KOPT-K1 (cell line): ENCODE measurements around the gene MFN2.

Experiments
- H3K27ac ChIP-seq: fragments of 200-600 bp; sonication (generic); 2 replicates; pipeline ENCODE4 v1.5.1; 2016; ENCODE audit warnings: antibody characterized with exemption, mild to moderate bottlenecking, low read depth, low read length; ENCODE audit not compliant: poor library complexity, severe bottlenecking
- H3K36me3 ChIP-seq: fragments of 200-600 bp; sonication (generic); 2 replicates; pipeline ENCODE4 v1.5.1; 2017; ENCODE audit warnings: antibody characterized with exemption, mild to moderate bottlenecking, low read length, moderate library complexity; ENCODE audit not compliant: insufficient read depth
- H3K9me3 ChIP-seq: fragments of 200-600 bp; sonication (generic); 2 replicates; pipeline ENCODE4 v1.5.1; 2017; ENCODE audit warnings: antibody characterized with exemption, low read length, mild to moderate bottlenecking; ENCODE audit not compliant: insufficient read depth, poor library complexity, severe bottlenecking

The MFN2 gene

GRCh38 chr1:12053752-12054548 is 73.7 kb downstream of the MFN2 start:
- Histone ChIP-seq H3K9me3 (no peaks in the 10 kb centered on the region), H3K27ac (no peak overlapping the region), H3K36me3 (no peaks in the 10 kb centered on the region)

- H3K9me3 ChIP-seq: no peaks in the 10 kb centered on the region
- no peak overlapping the region for H3K27ac ChIP-seq
- no peaks in the 10 kb centered on the region for H3K36me3 ChIP-seq
Measured at GRCh38 chr1:12055259-12055658, 75.0 kb downstream of the MFN2 start.

DNA sequence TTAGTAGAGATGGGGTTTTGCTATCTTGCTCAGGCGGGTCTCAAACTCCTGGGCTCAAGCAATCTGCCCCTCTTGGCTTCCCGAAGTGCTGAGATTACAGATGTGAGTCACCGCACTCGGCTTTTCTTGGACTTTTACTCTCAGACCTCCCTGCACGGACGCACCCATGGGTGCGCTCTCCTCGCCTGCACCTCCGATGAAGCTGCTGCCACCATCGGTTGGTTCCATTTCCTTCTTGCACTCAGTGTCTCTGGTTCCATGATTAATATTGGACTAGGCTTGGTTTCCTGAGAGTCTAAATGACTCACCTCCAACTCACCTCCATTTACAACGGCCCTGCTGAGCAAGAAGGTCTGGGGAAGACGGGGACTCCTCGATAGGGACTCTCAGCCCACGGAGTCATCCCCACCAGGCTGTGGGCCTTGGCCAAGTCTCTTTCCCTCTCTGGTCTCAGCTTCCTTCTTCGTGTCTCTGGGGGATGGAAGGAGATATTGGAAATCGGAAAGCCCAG is 76.1 kb downstream of the MFN2 start:
- no peak overlapping the region for H3K27ac ChIP-seq
- H3K9me3 ChIP-seq: no peaks in the 10 kb centered on the region
- no peaks in the 10 kb centered on the region for H3K36me3 ChIP-seq

DNA sequence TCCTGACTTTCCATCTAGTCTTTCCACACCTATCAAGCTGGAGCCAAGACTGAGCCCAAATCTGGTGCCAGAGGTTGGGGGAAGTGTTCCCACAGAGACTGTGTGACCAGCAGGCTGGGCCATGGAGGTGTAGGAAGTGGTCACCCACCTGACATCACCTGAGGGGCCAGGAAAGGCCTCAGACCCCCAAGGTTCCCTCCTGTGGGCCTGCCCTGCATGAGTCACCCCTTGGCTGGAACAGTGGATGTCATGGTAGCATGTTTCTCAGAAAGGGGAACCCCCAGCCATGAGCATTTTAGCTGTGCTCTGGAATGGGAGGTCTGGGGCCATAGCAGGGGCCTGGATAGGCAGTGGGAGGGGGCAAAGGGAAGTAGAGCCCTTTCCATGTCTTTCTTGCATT is 77.1 kb downstream of the MFN2 start:
- no peaks in the 10 kb centered on the region for H3K9me3 ChIP-seq
- no peaks in the 10 kb centered on the region for H3K36me3 ChIP-seq
- no peak overlapping the region for H3K27ac ChIP-seq

DNA sequence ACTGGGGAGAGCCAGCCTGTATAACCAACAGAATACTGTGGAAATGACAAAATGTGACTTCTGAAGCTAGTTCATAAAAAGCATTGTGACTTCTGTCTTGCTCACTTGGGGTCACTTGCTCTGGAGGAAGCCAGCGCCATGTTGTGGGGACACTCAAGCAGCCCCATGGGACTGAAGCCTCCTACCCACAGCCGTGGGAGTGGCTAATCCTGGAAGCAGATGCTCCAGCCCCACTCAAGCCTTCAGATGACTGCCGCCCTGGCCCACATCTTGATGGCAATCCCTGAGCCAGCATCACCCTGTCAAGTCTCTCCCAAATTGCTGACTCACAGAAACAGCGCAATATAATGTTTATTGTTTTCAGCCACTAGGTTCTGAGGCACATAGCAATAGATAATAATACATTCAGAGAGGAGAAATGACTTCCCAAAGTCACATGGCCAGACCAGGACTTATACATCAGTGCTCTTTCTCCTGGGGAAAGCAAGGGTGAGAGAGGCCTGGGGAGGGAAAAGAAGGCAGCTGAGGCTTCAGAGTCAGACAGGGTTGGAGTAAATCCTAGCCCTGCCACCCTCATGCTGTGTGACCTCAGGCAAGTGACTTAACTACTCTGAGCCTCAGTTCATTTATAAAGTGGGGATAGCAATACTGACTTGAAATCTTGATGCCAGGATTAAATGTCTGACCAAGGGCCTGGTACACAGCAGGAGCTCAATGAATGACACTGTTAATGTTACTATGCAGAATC is 77.9 kb downstream of the MFN2 start:
- no peaks in the 10 kb centered on the region for H3K9me3 ChIP-seq
- no peaks in the 10 kb centered on the region for H3K36me3 ChIP-seq
- H3K27ac ChIP-seq: no peak overlapping the region

- no peaks in the 10 kb centered on the region for H3K9me3 ChIP-seq
- H3K36me3 ChIP-seq: no peaks in the 10 kb centered on the region
- no peak overlapping the region for H3K27ac ChIP-seq
Measured at GRCh38 chr1:12059226-12059625, 79.0 kb downstream of the MFN2 start.

DNA sequence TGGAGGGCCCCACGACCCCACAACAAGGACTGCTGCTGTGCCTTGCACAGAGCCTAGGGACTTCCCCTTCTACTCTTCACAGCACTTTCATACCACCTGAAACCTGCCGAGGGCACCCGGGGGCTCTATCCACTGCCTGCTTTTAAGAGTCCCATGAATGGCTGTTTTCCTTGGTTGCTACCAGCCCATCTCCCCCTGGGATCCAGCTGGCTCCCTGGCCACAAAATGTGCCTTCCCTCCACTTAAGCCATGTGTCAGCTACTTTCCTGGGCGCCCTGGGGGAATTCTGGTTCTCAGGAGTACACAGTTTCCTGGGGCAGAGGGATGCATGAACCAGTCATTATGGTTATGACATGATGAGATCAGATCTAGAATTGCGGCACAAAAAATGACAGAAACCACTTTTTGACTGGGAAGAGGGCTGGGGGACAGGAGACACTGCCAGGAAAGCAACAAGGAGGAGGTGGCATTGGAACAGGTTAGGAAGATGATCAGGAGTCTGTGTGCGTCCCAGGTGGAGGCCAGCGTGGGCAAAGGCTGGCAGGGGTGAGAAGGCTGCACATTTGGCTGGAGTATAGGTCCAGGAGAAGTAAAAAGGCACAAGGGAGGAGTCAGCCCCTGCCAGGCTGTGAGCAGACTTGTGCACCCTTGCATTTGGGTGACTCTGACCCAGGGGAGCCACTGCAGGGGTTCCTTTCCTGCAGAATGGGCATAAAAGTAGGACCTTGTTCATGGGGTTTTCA is 79.6 kb downstream of the MFN2 start:
- no peak overlapping the region for H3K27ac ChIP-seq
- no peaks in the 10 kb centered on the region for H3K9me3 ChIP-seq
- no peaks in the 10 kb centered on the region for H3K36me3 ChIP-seq

DNA sequence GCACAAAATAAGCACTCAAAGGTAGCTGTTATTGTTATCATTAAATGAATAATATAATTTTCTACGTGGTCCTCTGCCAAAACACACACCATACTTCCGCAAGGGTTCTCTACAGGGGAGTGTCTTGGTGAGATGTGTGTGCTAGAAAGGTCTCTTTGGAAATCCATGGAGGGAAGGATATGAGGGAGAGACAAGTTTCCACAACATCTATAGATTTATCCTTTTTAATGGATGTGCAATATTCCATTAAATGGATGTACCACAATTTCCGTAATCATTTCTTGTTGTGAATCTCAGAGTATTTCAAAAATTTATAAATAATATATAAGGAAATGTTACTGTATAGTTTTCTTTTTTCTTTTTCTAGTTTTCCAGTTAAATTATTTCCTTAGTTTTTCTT is 80.3 kb downstream of the MFN2 start:
- H3K9me3 ChIP-seq: no peaks in the 10 kb centered on the region
- H3K27ac ChIP-seq: no peak overlapping the region
- H3K36me3 ChIP-seq: no peaks in the 10 kb centered on the region
